HEK293 (cell line): ENCODE measurements around the gene TRIM62.

Experiments used
- CTCF ChIA-PET: fragments of 350-600 bp; formaldehyde crosslinking; extraction: SDS; loops from one replicate; lab custom pipeline; 2021; ENCODE audit warnings: antibody characterized with exemption; lab: Yijun Ruan, JAX
- POLR2A ChIA-PET: fragments of 300-600 bp; formaldehyde crosslinking; extraction: SDS; loops from one replicate; lab custom pipeline; 2020; ENCODE audit warnings: antibody characterized with exemption, inconsistent platforms; lab: Yijun Ruan, JAX
- H3K27ac ChIP-seq: fragments of 200-500 bp; sonication (Bioruptor generic); 2 replicates; pipeline ENCODE4 v1.5.1; 2014; ENCODE audit warnings: low read depth, low read length, control low read depth, inconsistent platforms; ENCODE audit errors: extremely low read depth
- H3K36me3 ChIP-seq, 2 experiments: fragments of 200-500 bp in 1 of 2; sonication (Bioruptor generic) in 1 of 2; 1 replicate in 1 of 2; 2 replicates in 1 of 2; pipeline ENCODE4 v1.5.1; 2014 to 2017; ENCODE audit warnings: inconsistent platforms in 2 of 2, low read length in 2 of 2; ENCODE audit not compliant: control insufficient read depth in 2 of 2, insufficient read depth in 1 of 2
- H3K4me1 ChIP-seq: fragments of 200-500 bp; sonication (Bioruptor generic); 2 replicates; pipeline ENCODE4 v1.5.1; 2014; ENCODE audit warnings: mild to moderate bottlenecking, low read length, inconsistent platforms; ENCODE audit not compliant: control insufficient read depth, insufficient read depth
- H3K4me3 ChIP-seq: 2 replicates; pipeline ENCODE4 v1.5.1; 2011; ENCODE audit warnings: low read depth, mild to moderate bottlenecking, control low read depth, low read length, moderate library complexity
- H3K9me3 ChIP-seq: fragments of 200-500 bp; sonication (Bioruptor generic); 2 replicates; pipeline ENCODE4 v1.5.1; 2014; ENCODE audit warnings: low read depth, low read length, inconsistent platforms; ENCODE audit not compliant: control insufficient read depth, insufficient read depth
- GLI4 ChIP-seq: fragments of 450-650 bp; formaldehyde crosslinking; IDR thresholded peaks from 2 replicates; pipeline ENCODE4 v1.5.1; 2016; ENCODE audit warnings: missing biosample characterization, missing genetic modification characterization
- MYNN ChIP-seq: fragments of 450-650 bp; formaldehyde crosslinking; IDR thresholded peaks from 2 replicates; pipeline ENCODE4 v1.5.1; 2016; ENCODE audit warnings: missing biosample characterization, missing genetic modification characterization, borderline replicate concordance
- PRDM1 ChIP-seq: fragments of 450-650 bp; formaldehyde crosslinking; IDR thresholded peaks from 2 replicates; pipeline ENCODE4; 2016; ENCODE audit warnings: missing biosample characterization, missing genetic modification characterization
- SALL2 ChIP-seq: fragments of 450-650 bp; formaldehyde crosslinking; IDR thresholded peaks from 2 replicates; pipeline ENCODE4 v1.5.0; 2017; ENCODE audit warnings: missing biosample characterization, mild to moderate bottlenecking, missing genetic modification characterization, borderline replicate concordance
- ZBTB1 ChIP-seq: fragments of 450-650 bp; formaldehyde crosslinking; IDR thresholded peaks from 2 replicates; pipeline ENCODE4 v1.5.1; 2016; ENCODE audit warnings: missing biosample characterization, missing genetic modification characterization
- ZBTB7A ChIP-seq: fragments of 450-650 bp; formaldehyde crosslinking; IDR thresholded peaks from 2 replicates; pipeline ENCODE4 v1.5.1; 2016; ENCODE audit warnings: low read depth, missing biosample characterization, missing genetic modification characterization
- ZFP41 ChIP-seq: fragments of 450-650 bp; formaldehyde crosslinking; IDR thresholded peaks from 2 replicates; pipeline ENCODE4 v1.5.1; 2016; ENCODE audit warnings: missing biosample characterization, missing genetic modification characterization, borderline replicate concordance
- ZNF114 ChIP-seq: fragments of 450-650 bp; formaldehyde crosslinking; IDR thresholded peaks from 2 replicates; pipeline ENCODE4 v1.5.0; 2017; ENCODE audit warnings: missing biosample characterization, missing genetic modification characterization
- ZNF169 ChIP-seq: fragments of 450-650 bp; formaldehyde crosslinking; IDR thresholded peaks from 2 replicates; pipeline ENCODE4 v1.5.1; 2016; ENCODE audit warnings: missing biosample characterization, missing genetic modification characterization
- ZNF184 ChIP-seq: fragments of 450-650 bp; IDR thresholded peaks from 2 replicates; pipeline ENCODE4 v1.5.1; 2018; ENCODE audit warnings: missing biosample characterization, mild to moderate bottlenecking, missing genetic modification characterization
- ZNF211 ChIP-seq: fragments of 450-650 bp; formaldehyde crosslinking; IDR thresholded peaks from 2 replicates; pipeline ENCODE4 v1.5.1; 2016; ENCODE audit warnings: low read depth, missing biosample characterization, missing genetic modification characterization
- ZNF221 ChIP-seq: fragments of 450-650 bp; formaldehyde crosslinking; IDR thresholded peaks from 2 replicates; pipeline ENCODE4 v1.5.1; 2017; ENCODE audit warnings: missing biosample characterization, missing genetic modification characterization, borderline replicate concordance
- ZNF621 ChIP-seq: fragments of 450-650 bp; formaldehyde crosslinking; IDR thresholded peaks from 2 replicates; pipeline ENCODE4 v1.5.1; 2017; ENCODE audit warnings: missing biosample characterization, missing genetic modification characterization
- ZNF658 ChIP-seq: fragments of 450-650 bp; formaldehyde crosslinking; IDR thresholded peaks from 2 replicates; pipeline ENCODE4; 2016; ENCODE audit warnings: missing biosample characterization, missing genetic modification characterization
- ZNF707 ChIP-seq: fragments of 450-650 bp; formaldehyde crosslinking; IDR thresholded peaks from 2 replicates; pipeline ENCODE4 v1.5.1; 2016; ENCODE audit warnings: missing biosample characterization, missing genetic modification characterization
- TF ChIP-seq, protein P1 (sequence below): fragments of 450-650 bp; formaldehyde crosslinking; IDR thresholded peaks from 2 replicates; pipeline ENCODE4 v1.5.1; 2017; ENCODE audit warnings: missing biosample characterization, missing genetic modification characterization
- TF ChIP-seq, protein P2 (sequence below): fragments of 450-650 bp; formaldehyde crosslinking; IDR thresholded peaks from 2 replicates; pipeline ENCODE4 v1.5.1; 2016; ENCODE audit warnings: missing biosample characterization, missing genetic modification characterization
- TF ChIP-seq, protein P3 (sequence below): fragments of 450-650 bp; formaldehyde crosslinking; IDR thresholded peaks from 2 replicates; pipeline ENCODE4 v1.5.1; 2016; ENCODE audit warnings: missing biosample characterization, missing genetic modification characterization
- TF ChIP-seq, protein P4 (sequence below): IDR thresholded peaks from 2 replicates; pipeline ENCODE4 v1.6.1; 2011; ENCODE audit warnings: mild to moderate bottlenecking, low read depth, low read length, borderline replicate concordance
- TF ChIP-seq, protein P5 (sequence below): fragments of 450-650 bp; formaldehyde crosslinking; IDR thresholded peaks from 2 replicates; pipeline ENCODE4 v1.5.0; 2017; ENCODE audit warnings: missing biosample characterization, missing genetic modification characterization, borderline replicate concordance
- TF ChIP-seq, protein P6 (sequence below): fragments of 450-650 bp; formaldehyde crosslinking; IDR thresholded peaks from 2 replicates; pipeline ENCODE4 v1.5.1; 2016; ENCODE audit warnings: missing biosample characterization, missing genetic modification characterization
- TF ChIP-seq, protein P7 (sequence below): fragments of 450-650 bp; formaldehyde crosslinking; IDR thresholded peaks from 2 replicates; pipeline ENCODE4; 2016; ENCODE audit warnings: missing biosample characterization, missing genetic modification characterization
- TF ChIP-seq, protein P8 (sequence below): fragments of 450-650 bp; formaldehyde crosslinking; IDR thresholded peaks from 2 replicates; pipeline ENCODE4 v1.5.1; 2016; ENCODE audit warnings: missing biosample characterization, missing genetic modification characterization, borderline replicate concordance

TRIM62 gene

DNA sequence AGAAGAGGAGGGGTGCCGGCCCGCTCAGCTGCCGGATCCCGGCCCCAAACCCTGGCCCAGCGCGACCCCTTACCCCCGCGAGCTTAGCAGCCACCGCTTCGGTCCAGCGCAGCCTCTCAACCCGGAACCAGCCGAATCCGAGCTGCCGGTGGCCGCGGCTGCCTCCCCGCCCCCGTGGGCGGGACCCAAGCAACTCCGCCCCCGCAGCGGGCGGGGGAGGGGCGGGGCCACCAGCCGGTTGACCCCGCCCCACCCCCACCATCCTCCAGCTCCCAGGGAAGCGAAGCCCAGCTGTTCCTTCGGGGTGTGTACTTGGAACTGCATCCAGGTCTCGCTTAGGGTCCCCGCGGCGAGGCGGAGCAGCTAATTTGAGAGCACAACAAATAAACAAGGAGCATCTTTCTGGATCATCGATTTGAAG is at the start of gene TRIM62 (continued):
- TF ChIP-seq, protein P1, sequence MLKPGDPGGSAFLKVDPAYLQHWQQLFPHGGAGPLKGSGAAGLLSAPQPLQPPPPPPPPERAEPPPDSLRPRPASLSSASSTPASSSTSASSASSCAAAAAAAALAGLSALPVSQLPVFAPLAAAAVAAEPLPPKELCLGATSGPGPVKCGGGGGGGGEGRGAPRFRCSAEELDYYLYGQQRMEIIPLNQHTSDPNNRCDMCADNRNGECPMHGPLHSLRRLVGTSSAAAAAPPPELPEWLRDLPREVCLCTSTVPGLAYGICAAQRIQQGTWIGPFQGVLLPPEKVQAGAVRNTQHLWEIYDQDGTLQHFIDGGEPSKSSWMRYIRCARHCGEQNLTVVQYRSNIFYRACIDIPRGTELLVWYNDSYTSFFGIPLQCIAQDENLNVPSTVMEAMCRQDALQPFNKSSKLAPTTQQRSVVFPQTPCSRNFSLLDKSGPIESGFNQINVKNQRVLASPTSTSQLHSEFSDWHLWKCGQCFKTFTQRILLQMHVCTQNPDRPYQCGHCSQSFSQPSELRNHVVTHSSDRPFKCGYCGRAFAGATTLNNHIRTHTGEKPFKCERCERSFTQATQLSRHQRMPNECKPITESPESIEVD (tag by site-specific recombination) = no peak
- TF ChIP-seq, protein P2, sequence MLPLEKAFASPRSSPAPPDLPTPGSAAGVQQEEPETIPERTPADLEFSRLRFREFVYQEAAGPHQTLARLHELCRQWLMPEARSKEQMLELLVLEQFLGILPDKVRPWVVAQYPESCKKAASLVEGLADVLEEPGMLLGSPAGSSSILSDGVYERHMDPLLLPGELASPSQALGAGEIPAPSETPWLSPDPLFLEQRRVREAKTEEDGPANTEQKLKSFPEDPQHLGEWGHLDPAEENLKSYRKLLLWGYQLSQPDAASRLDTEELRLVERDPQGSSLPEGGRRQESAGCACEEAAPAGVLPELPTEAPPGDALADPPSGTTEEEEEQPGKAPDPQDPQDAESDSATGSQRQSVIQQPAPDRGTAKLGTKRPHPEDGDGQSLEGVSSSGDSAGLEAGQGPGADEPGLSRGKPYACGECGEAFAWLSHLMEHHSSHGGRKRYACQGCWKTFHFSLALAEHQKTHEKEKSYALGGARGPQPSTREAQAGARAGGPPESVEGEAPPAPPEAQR = no peak
- TF ChIP-seq ZNF211 (tag by site-specific recombination) (no peak), SALL2 (no peak), ZNF658 (tag by site-specific recombination) (no peak), ZNF184 (no peak), ZFP41 (tag by site-specific recombination) (no peak)
- TF ChIP-seq, protein P3, sequence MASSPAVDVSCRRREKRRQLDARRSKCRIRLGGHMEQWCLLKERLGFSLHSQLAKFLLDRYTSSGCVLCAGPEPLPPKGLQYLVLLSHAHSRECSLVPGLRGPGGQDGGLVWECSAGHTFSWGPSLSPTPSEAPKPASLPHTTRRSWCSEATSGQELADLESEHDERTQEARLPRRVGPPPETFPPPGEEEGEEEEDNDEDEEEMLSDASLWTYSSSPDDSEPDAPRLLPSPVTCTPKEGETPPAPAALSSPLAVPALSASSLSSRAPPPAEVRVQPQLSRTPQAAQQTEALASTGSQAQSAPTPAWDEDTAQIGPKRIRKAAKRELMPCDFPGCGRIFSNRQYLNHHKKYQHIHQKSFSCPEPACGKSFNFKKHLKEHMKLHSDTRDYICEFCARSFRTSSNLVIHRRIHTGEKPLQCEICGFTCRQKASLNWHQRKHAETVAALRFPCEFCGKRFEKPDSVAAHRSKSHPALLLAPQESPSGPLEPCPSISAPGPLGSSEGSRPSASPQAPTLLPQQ (tag by site-specific recombination) = 0 out of 2 replicates have a peak, but pooled peaks have one; percentile 47
- TF ChIP-seq, protein P4, sequence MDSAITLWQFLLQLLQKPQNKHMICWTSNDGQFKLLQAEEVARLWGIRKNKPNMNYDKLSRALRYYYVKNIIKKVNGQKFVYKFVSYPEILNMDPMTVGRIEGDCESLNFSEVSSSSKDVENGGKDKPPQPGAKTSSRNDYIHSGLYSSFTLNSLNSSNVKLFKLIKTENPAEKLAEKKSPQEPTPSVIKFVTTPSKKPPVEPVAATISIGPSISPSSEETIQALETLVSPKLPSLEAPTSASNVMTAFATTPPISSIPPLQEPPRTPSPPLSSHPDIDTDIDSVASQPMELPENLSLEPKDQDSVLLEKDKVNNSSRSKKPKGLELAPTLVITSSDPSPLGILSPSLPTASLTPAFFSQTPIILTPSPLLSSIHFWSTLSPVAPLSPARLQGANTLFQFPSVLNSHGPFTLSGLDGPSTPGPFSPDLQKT = no peak

DNA sequence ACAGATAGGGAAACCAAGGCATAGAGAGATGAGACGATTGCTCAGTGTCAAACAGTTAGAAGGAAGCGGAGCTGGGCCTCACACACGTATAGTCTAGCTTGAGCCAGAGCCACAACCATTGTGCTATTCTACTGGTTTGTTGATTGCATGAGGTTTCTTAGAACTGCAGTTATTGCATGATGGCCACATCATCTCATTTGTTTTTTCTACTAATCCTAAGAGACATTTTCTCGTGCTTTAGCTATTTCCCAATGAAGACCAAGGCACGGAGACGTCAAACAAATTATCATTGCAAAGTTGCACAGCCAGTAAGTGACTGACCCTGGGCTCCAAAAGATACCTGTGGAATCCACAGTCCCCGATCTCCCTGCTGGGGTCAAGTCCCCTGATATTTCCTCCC is 49.3 kb upstream of the TRIM62 start:
- POLR2A ChIA-PET = no interaction called here
- TF ChIP-seq SALL2 = no peak
- TF ChIP-seq ZNF169 (tag by site-specific recombination) = no peak
- TF ChIP-seq ZNF621 = no peak
- TF ChIP-seq PRDM1 (tag by site-specific recombination) = no peak
- TF ChIP-seq ZNF221 (tag by site-specific recombination) = no peak
- no peak for TF ChIP-seq GLI4
- TF ChIP-seq ZBTB7A (tag by site-specific recombination) = no peak
- TF ChIP-seq, protein P5, sequence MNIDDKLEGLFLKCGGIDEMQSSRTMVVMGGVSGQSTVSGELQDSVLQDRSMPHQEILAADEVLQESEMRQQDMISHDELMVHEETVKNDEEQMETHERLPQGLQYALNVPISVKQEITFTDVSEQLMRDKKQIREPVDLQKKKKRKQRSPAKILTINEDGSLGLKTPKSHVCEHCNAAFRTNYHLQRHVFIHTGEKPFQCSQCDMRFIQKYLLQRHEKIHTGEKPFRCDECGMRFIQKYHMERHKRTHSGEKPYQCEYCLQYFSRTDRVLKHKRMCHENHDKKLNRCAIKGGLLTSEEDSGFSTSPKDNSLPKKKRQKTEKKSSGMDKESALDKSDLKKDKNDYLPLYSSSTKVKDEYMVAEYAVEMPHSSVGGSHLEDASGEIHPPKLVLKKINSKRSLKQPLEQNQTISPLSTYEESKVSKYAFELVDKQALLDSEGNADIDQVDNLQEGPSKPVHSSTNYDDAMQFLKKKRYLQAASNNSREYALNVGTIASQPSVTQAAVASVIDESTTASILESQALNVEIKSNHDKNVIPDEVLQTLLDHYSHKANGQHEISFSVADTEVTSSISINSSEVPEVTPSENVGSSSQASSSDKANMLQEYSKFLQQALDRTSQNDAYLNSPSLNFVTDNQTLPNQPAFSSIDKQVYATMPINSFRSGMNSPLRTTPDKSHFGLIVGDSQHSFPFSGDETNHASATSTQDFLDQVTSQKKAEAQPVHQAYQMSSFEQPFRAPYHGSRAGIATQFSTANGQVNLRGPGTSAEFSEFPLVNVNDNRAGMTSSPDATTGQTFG (tag by site-specific recombination) = no peak
- TF ChIP-seq, protein P6, sequence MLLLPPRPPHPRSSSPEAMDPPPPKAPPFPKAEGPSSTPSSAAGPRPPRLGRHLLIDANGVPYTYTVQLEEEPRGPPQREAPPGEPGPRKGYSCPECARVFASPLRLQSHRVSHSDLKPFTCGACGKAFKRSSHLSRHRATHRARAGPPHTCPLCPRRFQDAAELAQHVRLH (tag by site-specific recombination) = no peak
- no peak for TF ChIP-seq ZNF114 (tag by site-specific recombination)
- TF ChIP-seq ZBTB1 (tag by site-specific recombination) = no peak
- no peak for TF ChIP-seq MYNN (tag by site-specific recombination)
- TF ChIP-seq ZNF184 = no peak
- TF ChIP-seq, protein P7, sequence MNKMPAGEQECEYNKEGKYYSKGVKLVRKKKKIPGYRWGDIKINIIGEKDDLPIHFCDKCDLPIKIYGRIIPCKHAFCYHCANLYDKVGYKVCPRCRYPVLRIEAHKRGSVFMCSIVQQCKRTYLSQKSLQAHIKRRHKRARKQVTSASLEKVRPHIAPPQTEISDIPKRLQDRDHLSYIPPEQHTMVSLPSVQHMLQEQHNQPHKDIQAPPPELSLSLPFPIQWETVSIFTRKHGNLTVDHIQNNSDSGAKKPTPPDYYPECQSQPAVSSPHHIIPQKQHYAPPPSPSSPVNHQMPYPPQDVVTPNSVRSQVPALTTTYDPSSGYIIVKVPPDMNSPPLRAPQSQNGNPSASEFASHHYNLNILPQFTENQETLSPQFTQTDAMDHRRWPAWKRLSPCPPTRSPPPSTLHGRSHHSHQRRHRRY = no peak
- TF ChIP-seq, protein P8, sequence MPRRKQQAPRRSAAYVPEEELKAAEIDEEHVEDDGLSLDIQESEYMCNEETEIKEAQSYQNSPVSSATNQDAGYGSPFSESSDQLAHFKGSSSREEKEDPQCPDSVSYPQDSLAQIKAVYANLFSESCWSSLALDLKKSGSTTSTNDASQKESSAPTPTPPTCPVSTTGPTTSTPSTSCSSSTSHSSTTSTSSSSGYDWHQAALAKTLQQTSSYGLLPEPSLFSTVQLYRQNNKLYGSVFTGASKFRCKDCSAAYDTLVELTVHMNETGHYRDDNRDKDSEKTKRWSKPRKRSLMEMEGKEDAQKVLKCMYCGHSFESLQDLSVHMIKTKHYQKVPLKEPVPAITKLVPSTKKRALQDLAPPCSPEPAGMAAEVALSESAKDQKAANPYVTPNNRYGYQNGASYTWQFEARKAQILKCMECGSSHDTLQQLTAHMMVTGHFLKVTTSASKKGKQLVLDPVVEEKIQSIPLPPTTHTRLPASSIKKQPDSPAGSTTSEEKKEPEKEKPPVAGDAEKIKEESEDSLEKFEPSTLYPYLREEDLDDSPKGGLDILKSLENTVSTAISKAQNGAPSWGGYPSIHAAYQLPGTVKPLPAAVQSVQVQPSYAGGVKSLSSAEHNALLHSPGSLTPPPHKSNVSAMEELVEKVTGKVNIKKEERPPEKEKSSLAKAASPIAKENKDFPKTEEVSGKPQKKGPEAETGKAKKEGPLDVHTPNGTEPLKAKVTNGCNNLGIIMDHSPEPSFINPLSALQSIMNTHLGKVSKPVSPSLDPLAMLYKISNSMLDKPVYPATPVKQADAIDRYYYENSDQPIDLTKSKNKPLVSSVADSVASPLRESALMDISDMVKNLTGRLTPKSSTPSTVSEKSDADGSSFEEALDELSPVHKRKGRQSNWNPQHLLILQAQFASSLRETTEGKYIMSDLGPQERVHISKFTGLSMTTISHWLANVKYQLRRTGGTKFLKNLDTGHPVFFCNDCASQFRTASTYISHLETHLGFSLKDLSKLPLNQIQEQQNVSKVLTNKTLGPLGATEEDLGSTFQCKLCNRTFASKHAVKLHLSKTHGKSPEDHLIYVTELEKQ = no peak
- no peak for TF ChIP-seq ZNF707 (tag by site-specific recombination)

More for the DNA sequence above, 49.3 kb upstream of the TRIM62 start:
- Histone ChIP-seq H3K4me1 (no peaks in the 10 kb centered on the region), H3K9me3 (no peaks in the 10 kb centered on the region), H3K4me3 (no peak overlapping the region), H3K27ac (no peak overlapping the region), H3K36me3 (no peaks in the 10 kb centered on the region)
- CTCF ChIA-PET = interaction anchor here (0.9 to 1.6 kb wide), 2 partner anchors 12 to 65 kb away, joined by 3 to 4 read pairs; no protein-coding TSS in a partner anchor
